Heart right ventricle (tissue), 16 donors: ENCODE measurements around the gene HDAC9. TPM values are rescaled to one million over a fixed set of nuclear protein-coding genes. Genes with fewer than 3 reads are reported as not detected.

ENCODE experiments used
- ATAC-seq, 8 donors: fragments of 200-7000 bp; cut with Tn5 transposase; one replicate each; pipeline ENCODE4 v1.9.1; 2020; ENCODE audit warnings: mild to moderate bottlenecking in 8 of 8, moderate library complexity in 8 of 8, moderate number of reproducible peaks in 1 of 8
- DNase-seq, 2 donors: peaks; one replicate each; pipeline ENCODE4 v3.0.0-alpha.2; 2020
- H3K27ac ChIP-seq, 10 donors: fragments of 200-600 bp; sonication (generic) in 2 of 10; one replicate each; pipeline versions ENCODE4 v1.5.0 to v1.8.0; 2020 to 2022; ENCODE audit warnings: mild to moderate bottlenecking in 3 of 10
- H3K27me3 ChIP-seq, 7 donors: fragments of 200-600 bp; one replicate each; pipeline ENCODE4 v1.8.0; 2021 to 2022; ENCODE audit warnings: mild to moderate bottlenecking in 2 of 7
- H3K36me3 ChIP-seq, 9 donors: fragments of 200-600 bp; sonication (generic) in 1 of 9; one replicate each; pipeline versions ENCODE4 v1.5.0 to v1.8.0; 2020 to 2022; ENCODE audit warnings: mild to moderate bottlenecking in 2 of 9
- H3K4me1 ChIP-seq, 9 donors: fragments of 200-600 bp; sonication (generic) in 1 of 9; one replicate each; pipeline versions ENCODE4 v1.5.0 to v1.8.0; 2020 to 2022; ENCODE audit warnings: mild to moderate bottlenecking in 4 of 9
- H3K4me3 ChIP-seq, 10 donors: fragments of 200-600 bp; sonication (generic) in 2 of 10; one replicate each; pipeline versions ENCODE4 v1.5.0 to v1.8.0; 2020 to 2022; ENCODE audit warnings: mild to moderate bottlenecking in 7 of 10, moderate library complexity in 2 of 10
- H3K9me3 ChIP-seq, 11 donors: fragments of 200-600 bp in 10 of 11; sonication (generic) in 2 of 11; one replicate each; pipeline versions ENCODE4 v1.5.0 to v1.8.0; 2013 to 2022; ENCODE audit warnings: mild to moderate bottlenecking in 2 of 11, control low read depth in 1 of 11, moderate library complexity in 1 of 11
- WGBS, 2 donors: extraction: QIAGEN DNeasy Blood & Tissue Kit; methylation state at CpG; one replicate each; pipeline ENCODE4 v1.1.7; 2013; ENCODE audit warnings: inconsistent platforms in 1 of 2; 5-methylcytosine and 5-hydroxymethylcytosine counted together
- intact Hi-C, 10 donors: fragments of 100-400 bp; cut with DNase I; formaldehyde crosslinking; loops; one replicate each; pipeline versions ENCODE4 v1.11.1 to v1.14.2; 2022
- polyA plus RNA-seq, 2 donors: library from polyadenylated mRNA; stranded (reverse); fragments of 200-250 nt; gene quantifications; one replicate each; pipeline ENCODE4 v1.2.3, GENCODE V29; 2013
- total RNA-seq, 10 donors: library from RNA; stranded (reverse); fragmentation: NEBNext Ultra II Directional in 3 of 10; extraction: Animal tissue kit (Norgen Biotek cat#: 25700) in 3 of 10; gene quantifications; one replicate each; pipeline versions ENCODE4 v1.2.1 to v1.2.4, GENCODE V29; 2021 to 2023
- TF ChIP-seq, protein P1 (sequence below), 9 donors: fragments of 200-600 bp; sonication (generic) in 2 of 9; IDR thresholded peaks; one replicate each; pipeline versions ENCODE4 v1.5.0 to v1.8.0; 2021 to 2022; ENCODE audit warnings: antibody characterized with exemption in 9 of 9, mild to moderate bottlenecking in 5 of 9, moderate library complexity in 1 of 9
- donor health status: Arrhythmogenic right ventricular cardiomyopathy.
- donor health status: ischemic (EF 13 %, LVEDD 7.1; RV severe dilation, severe dysfunction).
- donor health status: healthy with polysubstance abuse.
- donor health status: DM: no; HTN: yes; CAD: no.
- donor health status: DM: no; HTN: no; CAD: no.
- donor health status: ischemic (EF 25% LVEDD 6.9; RV normal size, moderate dysfunction).
- donor health status: ischemic (EF 25% LVEDD 5.7; RV mildly dilated, moderate dysfunction).
- donor health status: healthy.
- donor health status: DM: yes; HTN: yes; CAD: no.
- donor health status: Ischemic cardiomyopathy.
- donor health status: ischemic (EF 35%, LVEDD 5.7; RV mildly dilated, moderate dysfunction).
- donor health status: nonischemic (EF 11% LVEDD 7.7; RV severe dilation, severe dysfunction).
- donor health status: DM: yes; HTN: yes; CAD: no.
- donor health status: PGD.
- donor health status: ischemic (EF 29% LVEDD 5.4; RV normal size, mild dysfunction).
- donor health status: nonischemic (EF 23%, LVEDD 6.1; RV moderate dilation, normal function).

HDAC9 gene
- total and polyA plus RNA-seq, 12 donors, result 1.9 to 66.1 (median 38.6) TPM

GRCh38 chr7:18491871-18492270 is 3.7 kb upstream of the HDAC9 start:
- DNase-seq (no peak), ATAC-seq (no peak)
- intact Hi-C loops, result loop anchor here in 5 of 10 donors (10.0 kb wide), 2 partner anchors 137 to 173 kb away; no protein-coding TSS in a partner anchor
- Histone ChIP-seq H3K4me1 (peaks cover 0 to 25% (median 14%) of the 10 kb centered on the region in 9 donors), H3K9me3 (no peaks in the 10 kb centered on the region), H3K4me3 (no peak overlapping the region), H3K27me3 (no peaks in the 10 kb centered on the region), H3K27ac (no peak overlapping the region), H3K36me3 (no peaks in the 10 kb centered on the region)
- 91 to 92% methylated on average over 6 of the region's 6 CpGs for WGBS, 2 donors
- TF ChIP-seq, protein P1, sequence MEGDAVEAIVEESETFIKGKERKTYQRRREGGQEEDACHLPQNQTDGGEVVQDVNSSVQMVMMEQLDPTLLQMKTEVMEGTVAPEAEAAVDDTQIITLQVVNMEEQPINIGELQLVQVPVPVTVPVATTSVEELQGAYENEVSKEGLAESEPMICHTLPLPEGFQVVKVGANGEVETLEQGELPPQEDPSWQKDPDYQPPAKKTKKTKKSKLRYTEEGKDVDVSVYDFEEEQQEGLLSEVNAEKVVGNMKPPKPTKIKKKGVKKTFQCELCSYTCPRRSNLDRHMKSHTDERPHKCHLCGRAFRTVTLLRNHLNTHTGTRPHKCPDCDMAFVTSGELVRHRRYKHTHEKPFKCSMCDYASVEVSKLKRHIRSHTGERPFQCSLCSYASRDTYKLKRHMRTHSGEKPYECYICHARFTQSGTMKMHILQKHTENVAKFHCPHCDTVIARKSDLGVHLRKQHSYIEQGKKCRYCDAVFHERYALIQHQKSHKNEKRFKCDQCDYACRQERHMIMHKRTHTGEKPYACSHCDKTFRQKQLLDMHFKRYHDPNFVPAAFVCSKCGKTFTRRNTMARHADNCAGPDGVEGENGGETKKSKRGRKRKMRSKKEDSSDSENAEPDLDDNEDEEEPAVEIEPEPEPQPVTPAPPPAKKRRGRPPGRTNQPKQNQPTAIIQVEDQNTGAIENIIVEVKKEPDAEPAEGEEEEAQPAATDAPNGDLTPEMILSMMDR (IDR thresholded peaks at IDR 0.05), result no peak

DNA sequence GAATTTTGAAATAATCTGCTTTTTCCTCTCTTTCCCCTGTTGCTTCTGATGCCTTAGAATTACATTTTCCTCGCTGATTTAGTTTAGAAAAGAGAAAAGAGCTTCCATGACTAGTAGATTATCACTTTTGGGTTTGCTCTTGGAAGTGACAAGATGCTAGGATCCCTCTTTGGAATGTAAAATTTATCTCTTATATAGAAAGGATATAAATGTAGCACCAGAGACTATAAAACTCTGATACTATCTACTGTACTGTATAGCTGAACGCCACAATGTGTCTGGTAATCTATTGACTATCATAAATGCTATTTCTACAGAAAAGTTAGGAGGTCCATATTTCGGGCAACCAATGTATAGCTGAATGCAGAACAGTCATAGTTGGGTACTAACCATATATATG is 1.1 kb upstream of the HDAC9 start:
- DNase-seq (no peak), ATAC-seq (no peak)
- no peaks in the 10 kb centered on the region for H3K9me3 ChIP-seq
- no peaks in the 10 kb centered on the region for H3K36me3 ChIP-seq
- H3K4me1 ChIP-seq, result peaks cover 0 to 34% (median 22%) of the 10 kb centered on the region in 9 donors
- peak overlapping the region in 1 of 10 donors; percentile 54 for H3K4me3 ChIP-seq
- H3K27ac ChIP-seq, result peak overlapping the region in 8 of 10 donors; percentile 73 to 86 (median 84)
- no peaks in the 10 kb centered on the region for H3K27me3 ChIP-seq
- TF ChIP-seq, protein P1 (IDR thresholded peaks at IDR 0.05), result no peak
- 77 to 88% methylated on average over 3 of the region's 3 CpGs for WGBS, 2 donors
- intact Hi-C loops, result loop anchor here in 5 of 10 donors (10.0 kb wide), 2 partner anchors 140 to 170 kb away; no protein-coding TSS in a partner anchor

GRCh38 chr7:18494821-18495408 is 634 bp upstream of the HDAC9 start:
- H3K27ac ChIP-seq, result peak overlapping the region; percentile 1 to 86 (median 84)
- WGBS, 2 donors, result 28 to 42% methylated on average over 3 of the region's 3 CpGs
- H3K27me3 ChIP-seq, result no peaks in the 10 kb centered on the region
- TF ChIP-seq, protein P1 (IDR thresholded peaks at IDR 0.05), result no peak
- DNase-seq (peak in 1 of 2 donors; percentile 47), ATAC-seq (peak; percentile 51 to 81 (median 74))
- H3K4me3 ChIP-seq, result peak overlapping the region; percentile 30 to 64 (median 54)
- intact Hi-C loops, result loop anchor here in 7 of 10 donors (5.0 to 10.0 kb wide), 7 partner anchors 42 to 170 kb away; no protein-coding TSS in a partner anchor
- peaks cover 0 to 39% (median 21%) of the 10 kb centered on the region in 9 donors for H3K4me1 ChIP-seq
- no peaks in the 10 kb centered on the region for H3K9me3 ChIP-seq
- no peaks in the 10 kb centered on the region for H3K36me3 ChIP-seq

GRCh38 chr7:18496341-18496700 is 772 bp downstream of the HDAC9 start:
- DNase-seq, result no peak
- 7 to 8% methylated on average over 3 of the region's 3 CpGs for WGBS, 2 donors

More at GRCh38 chr7:18496341-18496700, 772 bp downstream of the HDAC9 start:
- H3K27me3 ChIP-seq, result no peaks in the 10 kb centered on the region
- TF ChIP-seq, protein P1 (IDR thresholded peaks at IDR 0.05), result no peak
- intact Hi-C loops, result loop anchor here in 7 of 10 donors (2.0 to 10.0 kb wide), 8 partner anchors 41 to 168 kb away; no protein-coding TSS in a partner anchor
- H3K9me3 ChIP-seq, result no peaks in the 10 kb centered on the region
- peak overlapping the region; percentile 1 to 86 (median 84) for H3K27ac ChIP-seq
- H3K4me3 ChIP-seq, result peak overlapping the region in 9 of 10 donors; percentile 30 to 64 (median 54)
- peaks cover 0 to 50% (median 23%) of the 10 kb centered on the region in 9 donors for H3K4me1 ChIP-seq
- H3K36me3 ChIP-seq, result no peaks in the 10 kb centered on the region
- no peak for ATAC-seq
